GM21360 (cell line): ENCODE measurements around the gene ABTB1.
A peak's percentile ranks its signal among the peaks of the same experiment; 100 is the strongest.

ENCODE experiments used
- ATAC-seq: cut with Tn5 transposase; IDR thresholded peaks from one replicate; pipeline ENCODE4 v1.9.1; 2021; ENCODE audit warnings: mild to moderate bottlenecking, moderate library complexity; ENCODE audit not compliant: unreplicated experiment

The ABTB1 gene

GRCh38 chr3:127672429-127673190, at the start of gene ABTB1:
TSS of gene ABTB1 (plus strand) at chr3:127672952. CDS start at chr3:127673026, 74 bp downstream.
- ATAC-seq, result peak; percentile 60

- no peak for ATAC-seq
Observed at GRCh38 chr3:127624063-127624462, 48.7 kb upstream of the ABTB1 start.

GRCh38 chr3:127625821-127626220, 46.9 kb upstream of the ABTB1 start:
- ATAC-seq, result no peak

GRCh38 chr3:127628426-127628787, 44.3 kb upstream of the ABTB1 start:
- no peak for ATAC-seq

GRCh38 chr3:127628788-127629466, 43.8 kb upstream of the ABTB1 start, which contains the start of gene PODXL2:
TSS of gene PODXL2 (plus strand) at chr3:127629185. CDS start at chr3:127629220, 35 bp downstream.
- peak; percentile 49 for ATAC-seq

- ATAC-seq, result peak; percentile 33
Observed at GRCh38 chr3:127629467-127630403, 43.0 kb upstream of the ABTB1 start.

GRCh38 chr3:127630811-127631714, 41.7 kb upstream of the ABTB1 start:
- no peak for ATAC-seq

GRCh38 chr3:127632035-127632820, 40.5 kb upstream of the ABTB1 start:
- ATAC-seq, result no peak

- ATAC-seq, result no peak
Observed at GRCh38 chr3:127634653-127635052, 38.1 kb upstream of the ABTB1 start.

- no peak for ATAC-seq
Observed at GRCh38 chr3:127637546-127637945, 35.2 kb upstream of the ABTB1 start.

GRCh38 chr3:127637971-127638370, 34.8 kb upstream of the ABTB1 start:
- no peak for ATAC-seq

- no peak for ATAC-seq
Observed at GRCh38 chr3:127639173-127640041, 33.3 kb upstream of the ABTB1 start.

- ATAC-seq, result no peak
Observed at GRCh38 chr3:127640042-127640355, 32.8 kb upstream of the ABTB1 start.

- no peak for ATAC-seq
Observed at GRCh38 chr3:127644641-127645370, 27.9 kb upstream of the ABTB1 start.

- no peak for ATAC-seq
Observed at GRCh38 chr3:127645371-127646015, 27.3 kb upstream of the ABTB1 start.

- no peak for ATAC-seq
Observed at GRCh38 chr3:127646501-127647046, 26.2 kb upstream of the ABTB1 start.

GRCh38 chr3:127647166-127647844, 25.4 kb upstream of the ABTB1 start:
- ATAC-seq, result no peak
